Lower leg skin (tissue), 3 donors: ENCODE results near the gene PORCN.

Experiments
- POLR2A ChIP-seq, 2 donors: fragments of 450-650 bp; IDR thresholded peaks; one replicate each; pipeline ENCODE4 v1.6.1; 2016 to 2017; ENCODE audit warnings: antibody characterized with exemption in 2 of 2, mild to moderate bottlenecking in 1 of 2, moderate library complexity in 1 of 2
- TF ChIP-seq, protein P1 (sequence below), 3 donors: fragments of 450-650 bp; IDR thresholded peaks; one replicate each; pipeline ENCODE4 v1.5.1; 2016; ENCODE audit warnings: antibody characterized with exemption in 3 of 3, mild to moderate bottlenecking in 3 of 3, moderate library complexity in 2 of 3

DNA sequence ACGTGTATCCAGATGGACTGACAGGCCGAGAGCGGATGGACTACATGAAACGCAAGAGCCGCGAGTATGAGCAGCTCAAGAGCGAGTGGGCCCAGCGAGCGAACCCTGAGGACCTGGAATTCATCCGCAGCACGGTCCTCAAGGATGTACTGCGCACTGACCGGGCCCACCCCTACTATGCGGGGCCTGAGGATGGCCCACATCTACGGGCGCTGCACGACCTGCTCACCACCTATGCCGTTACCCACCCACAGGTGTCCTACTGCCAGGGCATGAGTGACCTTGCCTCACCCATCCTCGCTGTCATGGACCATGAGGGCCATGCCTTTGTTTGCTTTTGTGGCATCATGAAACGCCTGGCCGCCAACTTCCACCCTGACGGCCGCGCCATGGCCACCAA is 50.8 kb downstream of the PORCN start:
- TF ChIP-seq, protein P1, sequence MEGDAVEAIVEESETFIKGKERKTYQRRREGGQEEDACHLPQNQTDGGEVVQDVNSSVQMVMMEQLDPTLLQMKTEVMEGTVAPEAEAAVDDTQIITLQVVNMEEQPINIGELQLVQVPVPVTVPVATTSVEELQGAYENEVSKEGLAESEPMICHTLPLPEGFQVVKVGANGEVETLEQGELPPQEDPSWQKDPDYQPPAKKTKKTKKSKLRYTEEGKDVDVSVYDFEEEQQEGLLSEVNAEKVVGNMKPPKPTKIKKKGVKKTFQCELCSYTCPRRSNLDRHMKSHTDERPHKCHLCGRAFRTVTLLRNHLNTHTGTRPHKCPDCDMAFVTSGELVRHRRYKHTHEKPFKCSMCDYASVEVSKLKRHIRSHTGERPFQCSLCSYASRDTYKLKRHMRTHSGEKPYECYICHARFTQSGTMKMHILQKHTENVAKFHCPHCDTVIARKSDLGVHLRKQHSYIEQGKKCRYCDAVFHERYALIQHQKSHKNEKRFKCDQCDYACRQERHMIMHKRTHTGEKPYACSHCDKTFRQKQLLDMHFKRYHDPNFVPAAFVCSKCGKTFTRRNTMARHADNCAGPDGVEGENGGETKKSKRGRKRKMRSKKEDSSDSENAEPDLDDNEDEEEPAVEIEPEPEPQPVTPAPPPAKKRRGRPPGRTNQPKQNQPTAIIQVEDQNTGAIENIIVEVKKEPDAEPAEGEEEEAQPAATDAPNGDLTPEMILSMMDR (IDR thresholded peaks at IDR 0.05) = no peak
- no peak for TF ChIP-seq POLR2A (IDR thresholded peaks at IDR 0.05)
